OCI-LY1 (cell line): ENCODE results near the gene NFILZ.

ENCODE experiments used
- H2AFZ ChIP-seq: fragments of 200-600 bp; sonication (generic), shearing (Covaris generic); 2 replicates; pipeline ENCODE4 v1.6.0; 2014; ENCODE audit warnings: antibody characterized with exemption, mild to moderate bottlenecking, low read length
- H3F3A ChIP-seq: fragments of 200-600 bp; sonication (generic), shearing (Covaris generic); 2 replicates; pipeline ENCODE4 v1.6.0; 2014; ENCODE audit warnings: mild to moderate bottlenecking, antibody characterized with exemption, low read length, moderate library complexity; ENCODE audit not compliant: insufficient read depth
- H3K27ac ChIP-seq: fragments of 200-600 bp; sonication (generic); 2 replicates; pipeline ENCODE4 v1.5.1; 2014; ENCODE audit warnings: low read length, mixed run types, mild to moderate bottlenecking, low read depth; ENCODE audit not compliant: poor library complexity, severe bottlenecking
- H3K27me3 ChIP-seq: fragments of 200-600 bp; sonication (generic); 2 replicates; pipeline ENCODE4 v1.6.0; 2014; ENCODE audit warnings: antibody characterized with exemption, mild to moderate bottlenecking, low read length, moderate library complexity; ENCODE audit not compliant: insufficient read depth
- H3K36me3 ChIP-seq: fragments of 200-600 bp; sonication (generic); 2 replicates; pipeline ENCODE4 v1.6.1; 2014; ENCODE audit warnings: mild to moderate bottlenecking, antibody characterized with exemption, low read length, moderate library complexity, mixed read lengths; ENCODE audit not compliant: insufficient read depth
- H3K4me1 ChIP-seq: fragments of 200-600 bp; sonication (generic); 2 replicates; pipeline ENCODE4 v1.5.1; 2014; ENCODE audit warnings: mild to moderate bottlenecking, low read length, moderate library complexity; ENCODE audit not compliant: insufficient read depth, severe bottlenecking
- H3K4me2 ChIP-seq: fragments of 200-600 bp; sonication (generic), shearing (Covaris generic); 2 replicates; pipeline ENCODE4 v1.6.1; 2014; ENCODE audit warnings: low read length
- H3K4me3 ChIP-seq: fragments of 200-600 bp; sonication (generic); 2 replicates; pipeline ENCODE4 v1.5.1; 2014; ENCODE audit warnings: low read length, low read depth, mild to moderate bottlenecking, mixed read lengths; ENCODE audit not compliant: poor library complexity, severe bottlenecking
- H3K79me2 ChIP-seq: fragments of 200-600 bp; shearing (Covaris generic); 2 replicates; pipeline ENCODE4 v1.6.1; 2016; ENCODE audit warnings: mixed run types, low read length, mixed read lengths; ENCODE audit not compliant: insufficient read depth
- H3K9ac ChIP-seq: fragments of 200-600 bp; sonication (generic), shearing (Covaris generic); 2 replicates; pipeline ENCODE4 v1.6.1; 2014; ENCODE audit warnings: mild to moderate bottlenecking, low read length, mixed read lengths
- H3K9me2 ChIP-seq: fragments of 200-600 bp; sonication (generic), shearing (Covaris generic); 2 replicates; pipeline ENCODE4 v1.6.1; 2014; ENCODE audit warnings: low read depth, mild to moderate bottlenecking, low read length, mixed read lengths
- H3K9me3 ChIP-seq: fragments of 200-600 bp; shearing (Covaris generic); 2 replicates; pipeline ENCODE4 v1.6.1; 2014; ENCODE audit warnings: low read length, mixed read lengths
- H4K20me1 ChIP-seq: fragments of 200-600 bp; sonication (generic), shearing (Covaris generic); 2 replicates; pipeline ENCODE4 v1.6.0; 2016; ENCODE audit warnings: mild to moderate bottlenecking, low read length; ENCODE audit not compliant: insufficient read depth
- CTCF ChIP-seq: fragments of 200-600 bp; sonication (generic), shearing (Covaris generic); IDR thresholded peaks from 2 replicates; pipeline ENCODE4 v1.5.1; 2017; ENCODE audit warnings: mild to moderate bottlenecking, antibody characterized with exemption, low read length, moderate library complexity, mixed read lengths
- EZH2 ChIP-seq: fragments of 200-600 bp; sonication (generic), shearing (Covaris generic); IDR thresholded peaks from 2 replicates; pipeline ENCODE4 v1.8.0; 2017; ENCODE audit warnings: borderline replicate concordance, mixed run types, mild to moderate bottlenecking, antibody characterized with exemption, low read length, moderate library complexity, mixed read lengths

Gene NFILZ

GRCh38 chr19:8675066-8675465 lies 44.6 kb downstream of the NFILZ start:
- Histone ChIP-seq H4K20me1 (no peaks in the 10 kb centered on the region), H3K27me3 (no peaks in the 10 kb centered on the region)

GRCh38 chr19:8678244-8678807 lies 47.9 kb downstream of the NFILZ start:
- Histone ChIP-seq H3K9me3 (no peaks in the 10 kb centered on the region), H3K9me2 (no peaks in the 10 kb centered on the region), H4K20me1 (no peaks in the 10 kb centered on the region), H3K9ac (no peak overlapping the region), H3K4me1 (no peaks in the 10 kb centered on the region), H3K36me3 (no peaks in the 10 kb centered on the region), H3K27ac (no peak overlapping the region), H3F3A (no peaks in the 10 kb centered on the region), H3K4me2 (no peak overlapping the region), H3K79me2 (no peaks in the 10 kb centered on the region), H3K4me3 (no peak overlapping the region), H3K27me3 (no peaks in the 10 kb centered on the region), H2AFZ (no peak overlapping the region)
- no peak for TF ChIP-seq EZH2

More at GRCh38 chr19:8675066-8675465, 44.6 kb downstream of the NFILZ start:
- no peak overlapping the region for H3K4me3 ChIP-seq
- no peaks in the 10 kb centered on the region for H3F3A ChIP-seq
- H3K9me3 ChIP-seq, result no peaks in the 10 kb centered on the region
- TF ChIP-seq CTCF (no peak), EZH2 (no peak)
- H3K4me1 ChIP-seq, result no peaks in the 10 kb centered on the region
- H3K27ac ChIP-seq, result no peak overlapping the region
- H3K9ac ChIP-seq, result no peak overlapping the region
- no peaks in the 10 kb centered on the region for H3K9me2 ChIP-seq
- H3K79me2 ChIP-seq, result no peaks in the 10 kb centered on the region
- H2AFZ ChIP-seq, result no peak overlapping the region
- no peak overlapping the region for H3K4me2 ChIP-seq
- H3K36me3 ChIP-seq, result no peaks in the 10 kb centered on the region
